22Rv1 (cell line): Measurements from ENCODE around the gene ATN1.

Experiments
- H3K27ac ChIP-seq: fragments of 450-650 bp; 2 replicates; pipeline ENCODE4 v1.5.1; 2017
- ZFX ChIP-seq: fragments of 450-650 bp; IDR thresholded peaks from 2 replicates; pipeline ENCODE4 v1.6.1; 2017; ENCODE audit warnings: antibody characterized with exemption, borderline replicate concordance
- TF ChIP-seq, protein P1 (sequence below): fragments of 450-650 bp; IDR thresholded peaks from 2 replicates; pipeline ENCODE4 v1.5.1; 2017; ENCODE audit warnings: mild to moderate bottlenecking

ATN1 gene

GRCh38 chr12:6951551-6952120 lies 23.9 kb downstream of the ATN1 start:
- TF ChIP-seq, protein P1, sequence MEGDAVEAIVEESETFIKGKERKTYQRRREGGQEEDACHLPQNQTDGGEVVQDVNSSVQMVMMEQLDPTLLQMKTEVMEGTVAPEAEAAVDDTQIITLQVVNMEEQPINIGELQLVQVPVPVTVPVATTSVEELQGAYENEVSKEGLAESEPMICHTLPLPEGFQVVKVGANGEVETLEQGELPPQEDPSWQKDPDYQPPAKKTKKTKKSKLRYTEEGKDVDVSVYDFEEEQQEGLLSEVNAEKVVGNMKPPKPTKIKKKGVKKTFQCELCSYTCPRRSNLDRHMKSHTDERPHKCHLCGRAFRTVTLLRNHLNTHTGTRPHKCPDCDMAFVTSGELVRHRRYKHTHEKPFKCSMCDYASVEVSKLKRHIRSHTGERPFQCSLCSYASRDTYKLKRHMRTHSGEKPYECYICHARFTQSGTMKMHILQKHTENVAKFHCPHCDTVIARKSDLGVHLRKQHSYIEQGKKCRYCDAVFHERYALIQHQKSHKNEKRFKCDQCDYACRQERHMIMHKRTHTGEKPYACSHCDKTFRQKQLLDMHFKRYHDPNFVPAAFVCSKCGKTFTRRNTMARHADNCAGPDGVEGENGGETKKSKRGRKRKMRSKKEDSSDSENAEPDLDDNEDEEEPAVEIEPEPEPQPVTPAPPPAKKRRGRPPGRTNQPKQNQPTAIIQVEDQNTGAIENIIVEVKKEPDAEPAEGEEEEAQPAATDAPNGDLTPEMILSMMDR, result no peak
- TF ChIP-seq ZFX, result no peak
- no peak overlapping the region for H3K27ac ChIP-seq

DNA sequence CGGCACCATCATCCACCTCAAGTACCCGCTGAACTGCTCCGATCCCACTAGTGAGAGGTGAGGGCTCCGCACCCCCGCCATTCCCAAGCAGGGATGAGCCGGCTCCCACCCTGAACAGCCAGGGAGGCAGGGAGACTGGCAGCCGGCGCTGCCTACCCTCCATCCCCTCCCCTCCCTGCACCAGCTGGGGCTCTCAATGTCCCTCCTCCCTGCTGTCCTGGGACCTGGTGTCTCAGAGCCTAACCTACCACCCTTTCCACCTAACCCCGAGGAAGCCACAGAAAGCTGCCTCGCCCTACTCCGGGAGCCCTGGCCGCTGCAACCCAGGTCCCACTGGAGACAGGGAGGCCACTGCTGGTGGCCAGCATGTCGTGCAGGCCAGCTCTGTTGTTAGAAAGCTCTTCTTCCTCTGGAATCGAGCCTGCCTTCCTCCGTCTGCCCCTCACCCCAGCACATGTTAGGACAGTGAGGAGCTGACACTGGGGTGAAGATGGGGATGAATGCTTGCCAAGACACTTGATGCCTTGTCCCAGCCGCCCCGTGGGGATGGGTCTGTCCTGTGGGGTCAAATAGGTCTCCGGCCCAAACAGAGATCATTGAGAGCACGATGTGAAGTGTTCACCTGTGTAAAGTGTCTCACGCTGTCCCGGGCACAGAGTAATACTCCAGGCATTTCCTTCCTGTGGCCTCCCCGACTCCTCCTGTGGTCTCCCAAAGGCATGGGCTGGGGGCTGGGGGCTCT lies 24.5 kb downstream of the ATN1 start:
- no peak for TF ChIP-seq ZFX
- TF ChIP-seq, protein P1, result no peak
- no peak overlapping the region for H3K27ac ChIP-seq

GRCh38 chr12:6952863-6953441 lies 25.2 kb downstream of the ATN1 start:
- TF ChIP-seq, protein P1, result no peak
- no peak for TF ChIP-seq ZFX
- no peak overlapping the region for H3K27ac ChIP-seq

DNA sequence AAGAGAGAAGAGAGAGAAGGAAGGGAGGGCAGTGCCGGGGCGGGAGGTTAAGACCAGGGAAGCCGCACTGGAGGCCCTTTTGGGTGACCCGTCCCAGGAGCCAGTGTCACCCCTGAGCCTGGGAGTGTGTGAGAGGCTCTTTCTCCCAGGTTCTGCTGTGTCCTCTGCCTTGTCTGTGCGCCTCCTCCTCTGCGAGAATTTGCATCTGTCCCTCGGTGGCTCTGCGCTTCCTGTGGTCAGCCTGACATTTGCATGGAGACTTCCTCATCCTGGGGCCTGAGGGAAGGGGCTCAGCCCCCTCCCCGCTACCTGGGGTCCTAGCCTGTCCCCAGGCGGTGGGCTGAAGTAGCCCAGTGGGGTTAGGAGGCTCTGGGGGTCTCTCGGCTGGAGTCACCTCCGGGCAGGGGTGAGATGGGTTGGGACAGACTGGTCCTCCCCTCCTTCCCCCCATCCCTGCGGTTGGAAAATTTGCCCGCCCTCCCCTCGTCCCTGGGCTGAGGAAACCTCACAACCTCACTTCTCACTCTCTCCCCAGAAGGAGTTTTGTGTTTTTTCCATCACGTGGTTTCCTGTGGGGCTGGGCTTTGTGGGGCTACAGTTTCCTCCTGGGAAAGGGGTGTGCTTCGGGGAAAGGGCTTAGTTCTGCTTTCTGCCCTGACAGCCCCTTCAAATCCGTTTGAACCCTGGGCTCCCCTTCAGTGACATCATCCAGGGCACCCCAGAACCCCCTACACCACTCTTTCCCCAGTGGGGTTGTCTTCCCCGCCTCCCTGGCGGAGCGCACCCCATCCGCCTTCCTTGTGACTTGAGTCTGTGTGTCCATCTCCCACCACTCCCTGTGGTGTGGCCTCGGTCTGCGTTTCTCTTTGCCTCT lies 25.9 kb downstream of the ATN1 start:
- TF ChIP-seq, protein P1, result no peak
- no peak for TF ChIP-seq ZFX
- H3K27ac ChIP-seq, result no peak overlapping the region

GRCh38 chr12:6954316-6955107 lies 26.8 kb downstream of the ATN1 start:
- no peak for TF ChIP-seq ZFX
- TF ChIP-seq, protein P1, result no peak
- no peak overlapping the region for H3K27ac ChIP-seq

- no peak overlapping the region for H3K27ac ChIP-seq
- no peak for TF ChIP-seq ZFX
- TF ChIP-seq, protein P1, result no peak
Measured at GRCh38 chr12:6955108-6956020, 27.6 kb downstream of the ATN1 start.
